ENCODE results near the gene ODAD4. TPM values are rescaled to one million over a fixed set of nuclear protein-coding genes. Genes with fewer than 3 reads are reported as not detected.

Gene ODAD4
- total RNA-seq, 1 experiment from 2014 or later: 0.28 TPM

GRCh38 chr17:41906465-41907184 is 23.8 kb upstream of the ODAD4 start:
- peak; percentile 22 for DNase-seq
- Histone ChIP-seq H3K27me3 (ENCODE audit: control insufficient read depth, insufficient read depth, low read length) (no peaks in the 10 kb centered on the region), H3K36me3 (replicated peaks; ENCODE audit: control insufficient read depth, insufficient read depth, low read length) (peaks cover 85% of the 10 kb centered on the region), H3K4me3 (ENCODE audit: insufficient read depth, low read depth, low read length) (no peak overlapping the region)

- H3K36me3 ChIP-seq (replicated peaks; ENCODE audit: control insufficient read depth, insufficient read depth, low read length): peaks cover 84% of the 10 kb centered on the region
- peak; percentile 32 for DNase-seq
- H3K4me3 ChIP-seq (ENCODE audit: insufficient read depth, low read depth, low read length): no peak overlapping the region
- no peaks in the 10 kb centered on the region for H3K27me3 ChIP-seq (ENCODE audit: control insufficient read depth, insufficient read depth, low read length)
Measured at GRCh38 chr17:41907185-41907556, 23.2 kb upstream of the ODAD4 start.

- no peaks in the 10 kb centered on the region for H3K27me3 ChIP-seq (ENCODE audit: control insufficient read depth, insufficient read depth, low read length)
- H3K36me3 ChIP-seq (replicated peaks; ENCODE audit: control insufficient read depth, insufficient read depth, low read length): peaks cover 85% of the 10 kb centered on the region
- peak; percentile 22 for DNase-seq
- no peak overlapping the region for H3K4me3 ChIP-seq (ENCODE audit: insufficient read depth, low read depth, low read length)
Measured at GRCh38 chr17:41907633-41908539, 22.5 kb upstream of the ODAD4 start.

- H3K36me3 ChIP-seq (replicated peaks; ENCODE audit: control insufficient read depth, insufficient read depth, low read length): peaks cover 90% of the 10 kb centered on the region
- H3K4me3 ChIP-seq (ENCODE audit: insufficient read depth, low read depth, low read length): no peak overlapping the region
- H3K27me3 ChIP-seq (ENCODE audit: control insufficient read depth, insufficient read depth, low read length): no peaks in the 10 kb centered on the region
- peak; percentile 24 for DNase-seq
Measured at GRCh38 chr17:41909088-41909487, 21.3 kb upstream of the ODAD4 start.

- Histone ChIP-seq H3K27me3 (ENCODE audit: control insufficient read depth, insufficient read depth, low read length) (no peaks in the 10 kb centered on the region), H3K36me3 (replicated peaks; ENCODE audit: control insufficient read depth, insufficient read depth, low read length) (peaks cover 75% of the 10 kb centered on the region), H3K4me3 (ENCODE audit: insufficient read depth, low read depth, low read length) (no peak overlapping the region)
- DNase-seq: no peak
Measured at GRCh38 chr17:41910701-41911391, 19.6 kb upstream of the ODAD4 start.

GRCh38 chr17:41912925-41913324 is 17.5 kb upstream of the ODAD4 start:
- Histone ChIP-seq H3K27me3 (ENCODE audit: control insufficient read depth, insufficient read depth, low read length) (no peaks in the 10 kb centered on the region), H3K4me3 (ENCODE audit: insufficient read depth, low read depth, low read length) (no peak overlapping the region), H3K36me3 (replicated peaks; ENCODE audit: control insufficient read depth, insufficient read depth, low read length) (peaks cover 56% of the 10 kb centered on the region)
- DNase-seq: no peak

GRCh38 chr17:41913798-41914197 is 16.6 kb upstream of the ODAD4 start:
- peak; percentile 71 for DNase-seq
- Histone ChIP-seq H3K36me3 (replicated peaks; ENCODE audit: control insufficient read depth, insufficient read depth, low read length) (peaks cover 49% of the 10 kb centered on the region), H3K4me3 (ENCODE audit: insufficient read depth, low read depth, low read length) (no peak overlapping the region)

GRCh38 chr17:41914358-41914766 is 16.1 kb upstream of the ODAD4 start:
- Histone ChIP-seq H3K27me3 (ENCODE audit: control insufficient read depth, insufficient read depth, low read length) (no peaks in the 10 kb centered on the region), H3K4me3 (ENCODE audit: insufficient read depth, low read depth, low read length) (no peak overlapping the region), H3K36me3 (replicated peaks; ENCODE audit: control insufficient read depth, insufficient read depth, low read length) (peaks cover 45% of the 10 kb centered on the region)
- DNase-seq: no peak

More at GRCh38 chr17:41913798-41914197, 16.6 kb upstream of the ODAD4 start:
- H3K27me3 ChIP-seq (ENCODE audit: control insufficient read depth, insufficient read depth, low read length): no peaks in the 10 kb centered on the region

GRCh38 chr17:41915020-41915419 is 15.4 kb upstream of the ODAD4 start:
- H3K4me3 ChIP-seq (ENCODE audit: insufficient read depth, low read depth, low read length): no peak overlapping the region
- no peak for DNase-seq
- no peaks in the 10 kb centered on the region for H3K27me3 ChIP-seq (ENCODE audit: control insufficient read depth, insufficient read depth, low read length)
- H3K36me3 ChIP-seq (replicated peaks; ENCODE audit: control insufficient read depth, insufficient read depth, low read length): peaks cover 38% of the 10 kb centered on the region

GRCh38 chr17:41915566-41915965 is 14.9 kb upstream of the ODAD4 start:
- Histone ChIP-seq H3K36me3 (replicated peaks; ENCODE audit: control insufficient read depth, insufficient read depth, low read length) (peaks cover 33% of the 10 kb centered on the region), H3K27me3 (ENCODE audit: control insufficient read depth, insufficient read depth, low read length) (no peaks in the 10 kb centered on the region), H3K4me3 (ENCODE audit: insufficient read depth, low read depth, low read length) (no peak overlapping the region)
- DNase-seq: no peak

GRCh38 chr17:41917192-41917591 is 13.2 kb upstream of the ODAD4 start:
- no peak for DNase-seq
- Histone ChIP-seq H3K4me3 (ENCODE audit: insufficient read depth, low read depth, low read length) (peak overlapping the region; percentile 100; the same call in 1 of the 2 replicates), H3K36me3 (replicated peaks; ENCODE audit: control insufficient read depth, insufficient read depth, low read length) (peaks cover 20% of the 10 kb centered on the region), H3K27me3 (ENCODE audit: control insufficient read depth, insufficient read depth, low read length) (no peaks in the 10 kb centered on the region)

- Histone ChIP-seq H3K27me3 (ENCODE audit: control insufficient read depth, insufficient read depth, low read length) (no peaks in the 10 kb centered on the region), H3K36me3 (replicated peaks; ENCODE audit: control insufficient read depth, insufficient read depth, low read length) (peaks cover 14% of the 10 kb centered on the region), H3K4me3 (ENCODE audit: insufficient read depth, low read depth, low read length) (peak overlapping the region; percentile 100)
- DNase-seq: peak; percentile 65
Measured at GRCh38 chr17:41917679-41918313, 12.6 kb upstream of the ODAD4 start.

- peak; percentile 100 for DNase-seq
- H3K36me3 ChIP-seq (replicated peaks; ENCODE audit: control insufficient read depth, insufficient read depth, low read length): peaks cover 7% of the 10 kb centered on the region
- H3K4me3 ChIP-seq (ENCODE audit: insufficient read depth, low read depth, low read length): peak within 1 kb of the TSS; percentile 100
- no peaks in the 10 kb centered on the region for H3K27me3 ChIP-seq (ENCODE audit: control insufficient read depth, insufficient read depth, low read length)
Measured at GRCh38 chr17:41918314-41919164, 11.9 kb upstream of the ODAD4 start, which contains the start of gene ACLY. TSS of gene ACLY (minus strand) at chr17:41918951. CDS start at chr17:41913873, 5,078 bp downstream.
